C4-2B (cell line): Measurements from ENCODE around the gene CRYAB.

Experiments
- ZFX ChIP-seq: fragments of 450-650 bp; IDR thresholded peaks from 2 replicates; pipeline ENCODE4 v1.6.1; 2017
- TF ChIP-seq, protein P1 (sequence below): fragments of 450-650 bp; conservative IDR thresholded peaks from 2 replicates; pipeline ENCODE4 v1.5.1; 2017; ENCODE audit warnings: mild to moderate bottlenecking

DNA sequence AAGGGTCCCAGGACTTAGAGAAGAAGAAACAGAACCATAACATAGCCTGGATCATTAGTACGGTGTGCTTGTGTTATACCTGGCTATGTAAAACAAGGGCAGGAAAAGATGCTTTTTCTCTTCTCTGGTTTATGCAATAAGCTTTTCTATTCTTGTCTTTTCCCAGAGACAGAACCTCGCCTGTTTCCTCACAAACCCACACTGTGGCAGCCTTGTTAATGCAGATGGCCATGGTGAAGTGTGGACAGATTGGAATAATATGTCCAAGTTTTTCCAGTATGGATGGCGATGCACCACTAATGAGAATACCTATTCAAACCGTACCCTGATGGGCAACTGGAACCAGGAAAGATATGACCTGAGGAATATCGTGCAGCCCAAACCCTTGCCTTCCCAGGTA, 29.4 kb downstream of the CRYAB start:
- TF ChIP-seq, protein P1, sequence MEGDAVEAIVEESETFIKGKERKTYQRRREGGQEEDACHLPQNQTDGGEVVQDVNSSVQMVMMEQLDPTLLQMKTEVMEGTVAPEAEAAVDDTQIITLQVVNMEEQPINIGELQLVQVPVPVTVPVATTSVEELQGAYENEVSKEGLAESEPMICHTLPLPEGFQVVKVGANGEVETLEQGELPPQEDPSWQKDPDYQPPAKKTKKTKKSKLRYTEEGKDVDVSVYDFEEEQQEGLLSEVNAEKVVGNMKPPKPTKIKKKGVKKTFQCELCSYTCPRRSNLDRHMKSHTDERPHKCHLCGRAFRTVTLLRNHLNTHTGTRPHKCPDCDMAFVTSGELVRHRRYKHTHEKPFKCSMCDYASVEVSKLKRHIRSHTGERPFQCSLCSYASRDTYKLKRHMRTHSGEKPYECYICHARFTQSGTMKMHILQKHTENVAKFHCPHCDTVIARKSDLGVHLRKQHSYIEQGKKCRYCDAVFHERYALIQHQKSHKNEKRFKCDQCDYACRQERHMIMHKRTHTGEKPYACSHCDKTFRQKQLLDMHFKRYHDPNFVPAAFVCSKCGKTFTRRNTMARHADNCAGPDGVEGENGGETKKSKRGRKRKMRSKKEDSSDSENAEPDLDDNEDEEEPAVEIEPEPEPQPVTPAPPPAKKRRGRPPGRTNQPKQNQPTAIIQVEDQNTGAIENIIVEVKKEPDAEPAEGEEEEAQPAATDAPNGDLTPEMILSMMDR = no peak
- no peak for TF ChIP-seq ZFX
